GM19467 (cell line): ENCODE measurements around the gene ZNF844.
"Not testable (repeated sequence)": the region's sequence is repeated elsewhere in the genome, so short reads cannot be mapped to it uniquely, and the experiment has no call there.

Experiments
- ATAC-seq: cut with Tn5 transposase; IDR thresholded peaks from one replicate; pipeline ENCODE4 v1.9.1; 2021; ENCODE audit warnings: mild to moderate bottlenecking, moderate library complexity; ENCODE audit not compliant: unreplicated experiment

Gene ZNF844

DNA sequence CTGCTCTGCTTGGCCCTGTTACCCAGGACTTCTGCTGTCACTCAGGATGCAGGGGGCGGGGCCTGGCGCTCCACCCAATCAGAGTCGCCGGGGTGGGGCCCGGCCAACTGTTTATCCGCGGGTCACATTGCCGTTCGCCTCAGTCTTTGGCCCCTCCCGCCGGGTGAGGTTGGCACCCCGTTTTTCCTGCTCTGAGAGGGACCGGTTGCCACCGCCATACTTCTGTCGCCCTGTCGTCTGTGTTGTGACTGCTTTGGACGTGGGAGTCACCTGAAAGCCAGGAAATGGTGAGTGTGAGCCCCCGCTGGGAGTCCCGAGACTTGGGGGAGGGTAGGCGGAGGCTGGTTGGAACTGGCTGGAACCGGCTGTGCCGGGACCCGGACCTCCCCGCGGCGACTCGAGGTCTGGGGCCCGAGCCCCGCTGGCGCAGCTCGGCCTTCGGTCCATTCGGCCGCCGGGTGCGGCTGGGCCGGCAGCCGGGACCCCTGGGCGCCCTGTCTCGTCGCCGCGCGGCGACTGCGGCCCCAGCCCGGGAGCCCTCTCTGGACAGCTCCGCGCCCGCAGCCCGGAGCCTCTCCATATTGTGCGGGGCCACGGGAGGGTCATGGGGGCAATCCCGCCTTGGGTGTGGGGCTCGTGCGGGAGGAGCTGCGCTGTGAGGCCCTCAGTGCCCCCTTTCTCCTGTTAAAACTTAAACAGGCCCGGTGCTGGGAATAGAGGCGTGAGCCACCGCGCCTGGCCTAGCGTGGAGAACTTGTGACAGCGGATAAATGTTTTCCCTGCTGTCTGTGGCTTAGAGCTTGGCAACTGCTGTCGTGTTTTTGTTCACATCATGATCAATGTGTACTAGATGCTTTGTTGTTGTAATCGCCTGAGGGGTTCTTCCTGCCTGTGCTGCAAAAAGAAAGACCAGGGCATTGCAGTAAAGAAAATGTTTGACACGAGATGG lies at the start of gene ZNF844:
Gene ZNF844 (plus strand): TSS at position 142 of the 949 bp plus-strand sequence. CDS start 143 bp downstream, at position 285.
- ATAC-seq: peak; percentile 64

- no peak for ATAC-seq
These were observed 49.3 kb upstream of the ZNF844 start for GRCh38 chr19:12015015-12015752.

DNA sequence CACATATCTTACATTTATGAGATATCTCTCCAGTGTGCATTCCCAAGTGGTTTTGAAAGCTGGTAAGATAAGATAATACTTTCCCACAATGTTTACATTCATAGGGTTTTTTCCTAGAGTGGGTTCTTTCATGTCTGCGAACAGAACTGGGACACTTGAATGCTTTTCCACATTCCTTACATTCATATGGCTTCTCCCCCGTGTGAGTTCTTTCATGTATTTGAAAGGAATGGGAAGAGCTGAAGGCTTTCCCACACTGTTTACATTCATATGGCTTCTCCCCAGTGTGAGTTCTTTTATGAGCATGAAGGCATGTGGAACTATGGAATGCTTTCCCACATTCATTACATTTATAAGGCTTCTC lies 48.8 kb upstream of the ZNF844 start:
- no peak for ATAC-seq

DNA sequence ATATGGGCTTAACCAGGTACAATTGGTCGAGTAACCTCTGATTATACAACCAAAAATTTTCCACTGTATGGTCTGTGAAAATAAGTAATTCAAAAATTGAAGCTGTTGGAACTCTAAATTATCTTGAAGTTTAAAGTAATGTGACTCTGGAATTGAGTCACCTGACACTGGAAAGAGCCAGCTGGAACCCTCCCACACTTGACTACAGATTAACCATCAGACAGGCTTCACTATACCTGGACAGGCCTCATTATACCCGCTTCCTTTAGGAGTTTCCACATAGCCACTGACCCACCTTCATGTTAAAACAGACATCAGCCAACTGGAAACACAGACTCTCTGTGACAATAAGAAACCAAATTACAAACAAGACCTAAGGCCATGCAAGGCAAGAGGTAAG lies 30.3 kb upstream of the ZNF844 start:
- no peak for ATAC-seq

- no peak for ATAC-seq
These were observed 29.9 kb upstream of the ZNF844 start for GRCh38 chr19:12034620-12035019.

DNA sequence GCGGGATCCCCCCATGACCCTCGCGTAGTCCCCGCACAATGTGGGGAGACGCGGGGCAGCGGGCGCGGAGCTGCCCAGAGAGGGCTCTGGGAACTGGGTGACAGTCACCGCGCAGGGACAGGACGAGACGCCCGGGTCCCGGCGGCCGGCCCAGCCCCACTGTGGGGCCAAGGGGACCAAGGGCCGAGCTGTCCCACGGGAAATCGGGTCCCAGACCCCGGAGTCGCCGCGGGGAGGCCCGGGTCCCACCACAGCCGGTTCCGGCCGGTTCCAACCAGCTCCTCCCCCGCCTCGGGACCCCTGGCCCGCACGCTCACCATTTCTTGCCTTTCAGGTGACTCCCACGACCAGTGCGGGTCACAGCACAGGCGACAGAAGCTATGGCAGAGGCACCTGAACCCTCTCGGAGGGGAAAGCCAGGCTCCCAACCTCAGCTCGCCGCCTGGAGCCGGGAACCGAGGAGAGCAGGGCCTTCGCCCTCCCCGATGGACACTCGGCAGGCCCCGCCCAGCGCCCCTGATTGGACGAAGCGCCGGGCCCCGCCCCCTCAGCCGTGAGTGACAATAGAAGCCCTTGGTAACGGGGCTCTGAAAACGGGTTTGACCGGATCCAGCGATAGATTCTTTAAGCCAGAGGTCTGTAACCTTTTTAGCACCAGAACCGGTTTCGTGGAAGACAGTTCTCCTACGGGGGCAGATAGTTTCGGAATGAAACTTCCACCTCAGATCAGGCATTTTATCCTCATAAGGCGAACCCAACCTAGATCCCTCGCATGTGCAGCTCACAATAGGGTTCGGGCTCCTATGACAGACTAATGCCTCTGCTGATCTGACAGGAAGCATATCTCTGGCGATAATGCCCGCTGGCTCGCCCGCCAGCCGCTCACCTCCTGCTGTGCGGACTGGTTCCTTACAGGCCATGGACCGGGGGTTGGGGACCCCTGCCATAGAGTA lies 29.0 kb upstream of the ZNF844 start, which contains the start of gene ZNF433:
Gene ZNF433 (minus strand): TSS at position 460 of the 953 bp plus-strand sequence. CDS start 140 bp downstream, at position 320.
- peak; percentile 85 for ATAC-seq

DNA sequence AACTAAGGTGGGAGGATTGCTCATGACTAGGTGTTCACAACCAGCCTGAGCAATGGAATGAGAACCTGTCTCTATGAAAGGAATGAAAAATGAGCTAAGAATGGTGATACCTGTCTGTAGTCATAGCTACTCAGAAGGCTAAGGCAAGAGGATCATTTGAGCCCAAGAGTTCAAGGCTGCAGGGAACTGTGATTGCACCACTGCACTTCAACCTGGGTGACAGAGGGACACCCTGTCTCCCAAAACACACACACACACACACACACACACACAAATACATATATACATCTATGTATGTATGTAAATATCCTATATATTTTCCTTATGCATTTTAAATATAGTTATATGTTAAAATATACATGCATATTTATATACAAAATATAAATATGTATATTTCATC lies 21.6 kb upstream of the ZNF844 start:
- no peak for ATAC-seq

- ATAC-seq: no peak
These were observed 20.6 kb upstream of the ZNF844 start for GRCh38 chr19:12043752-12044422.

DNA sequence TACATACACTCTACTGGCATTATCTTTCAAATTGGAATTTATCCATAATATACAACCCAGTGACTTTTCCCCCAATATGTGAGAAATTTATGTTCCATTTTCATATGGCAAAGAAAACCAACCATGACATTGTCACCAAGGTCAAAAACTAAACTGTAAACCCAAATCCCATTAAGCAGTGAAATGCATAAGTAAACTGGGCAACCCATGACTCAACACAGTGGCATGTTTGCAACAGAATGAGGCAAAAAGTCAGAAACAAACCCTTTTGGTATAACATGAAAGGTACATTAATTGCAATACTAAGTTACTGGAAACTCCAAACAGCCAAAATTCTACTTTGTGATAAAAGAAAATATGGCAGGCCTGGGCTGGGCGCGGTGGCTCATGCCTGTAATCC lies 16.7 kb upstream of the ZNF844 start:
- no peak for ATAC-seq

DNA sequence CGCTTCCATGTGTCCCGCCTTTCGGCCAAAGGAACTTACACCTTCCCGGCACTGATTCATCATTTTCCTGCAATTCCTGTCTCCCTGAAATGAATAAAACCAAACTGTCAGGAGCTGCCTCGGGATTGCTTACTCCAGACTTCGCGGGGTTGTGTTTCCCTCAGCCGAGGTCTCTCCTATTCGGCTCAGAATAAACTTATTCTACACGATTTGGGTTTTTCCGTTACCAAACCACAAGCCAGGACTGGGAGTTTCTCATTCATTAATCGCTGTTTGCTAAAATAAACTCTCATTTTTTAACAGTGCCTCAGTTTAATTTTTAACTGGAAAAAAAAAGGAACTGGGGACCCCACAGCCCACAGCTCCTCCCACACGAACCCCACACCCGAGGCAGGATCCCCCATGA lies 12.4 kb upstream of the ZNF844 start:
- peak; percentile 12 for ATAC-seq

DNA sequence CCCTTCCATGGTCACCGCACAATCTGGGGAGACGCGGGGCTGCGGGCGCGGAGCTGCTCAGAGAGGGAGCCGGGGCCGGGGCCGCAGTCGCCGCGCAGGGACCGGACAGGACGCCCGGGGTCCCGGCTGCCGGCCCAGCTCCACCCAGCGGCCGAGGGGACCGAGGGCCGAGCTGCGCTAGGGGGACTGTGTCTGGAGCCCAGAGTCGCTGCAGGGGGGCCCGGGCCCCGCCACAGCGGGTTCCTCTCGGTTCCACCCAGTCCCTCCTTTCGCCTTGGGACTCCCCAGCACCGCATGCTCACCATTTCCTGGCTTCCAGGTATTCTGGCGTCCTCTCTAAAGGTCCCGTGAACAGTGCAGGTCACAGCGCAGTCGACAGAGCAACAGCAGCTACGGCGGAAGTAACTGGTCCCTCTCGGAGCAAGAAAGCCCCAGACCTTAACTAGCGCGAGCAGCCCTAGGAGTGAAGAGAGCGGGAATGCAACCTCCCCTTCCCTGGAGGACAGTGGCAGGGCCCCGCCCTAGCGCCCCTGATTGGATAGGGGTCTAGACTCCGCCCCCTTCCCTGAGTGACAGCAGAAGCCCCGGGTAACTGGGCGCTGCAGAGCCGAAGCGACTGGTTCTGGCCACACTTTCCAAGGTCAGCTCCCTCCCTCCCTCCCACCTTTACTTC lies 11.9 kb upstream of the ZNF844 start, which contains the start of gene ZNF878:
Gene ZNF878 (minus strand): TSS at position 465 of the 673 bp plus-strand sequence. CDS start 160 bp downstream, at position 305.
- peak; percentile 75 for ATAC-seq

DNA sequence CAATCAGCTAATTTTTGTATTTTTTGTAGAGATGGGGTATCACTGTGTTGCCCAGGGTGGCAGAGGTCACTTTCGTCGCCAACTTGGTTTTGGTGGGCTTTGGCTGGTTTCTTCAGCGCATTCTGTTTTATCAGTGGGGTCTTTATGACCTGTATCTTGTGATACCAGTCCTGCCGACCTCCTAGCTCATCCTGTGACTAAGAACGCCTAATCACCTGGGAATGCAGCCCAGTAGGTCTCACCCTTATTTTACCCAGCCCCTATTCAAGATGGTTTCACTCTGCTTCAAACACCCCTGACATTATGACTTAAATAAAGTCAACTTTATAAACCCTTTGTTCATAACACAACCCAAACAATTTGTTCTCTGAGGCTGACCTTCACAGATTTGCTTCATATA lies 8.7 kb upstream of the ZNF844 start:
- no peak for ATAC-seq

DNA sequence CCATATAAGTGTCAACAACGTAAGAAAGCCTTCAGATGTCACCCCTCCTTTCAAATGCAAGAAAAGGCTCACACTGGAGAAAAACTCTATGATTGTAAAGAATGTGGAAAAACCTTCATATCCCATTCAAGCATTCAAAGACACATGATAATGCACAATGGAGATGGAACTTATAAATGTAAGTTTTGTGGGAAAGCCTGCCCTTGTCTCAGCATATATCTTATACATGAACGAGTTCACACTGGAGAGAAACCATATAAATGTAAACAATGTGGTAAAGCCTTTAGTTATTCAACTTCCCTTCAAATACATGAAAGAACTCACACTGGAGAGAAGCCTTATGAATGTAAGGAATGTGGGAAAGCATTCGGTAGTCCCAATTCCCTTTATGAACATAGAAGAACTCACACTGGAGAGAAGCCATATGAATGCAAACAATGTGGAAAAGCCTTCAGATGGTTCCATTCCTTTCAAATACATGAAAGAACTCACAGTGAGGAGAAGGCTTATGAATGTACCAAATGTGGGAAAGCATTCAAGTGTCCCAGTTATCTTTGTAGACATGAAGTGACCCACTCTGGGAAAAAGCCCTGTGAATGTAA lies 11.1 kb downstream of the ZNF844 start:
- no peak for ATAC-seq

DNA sequence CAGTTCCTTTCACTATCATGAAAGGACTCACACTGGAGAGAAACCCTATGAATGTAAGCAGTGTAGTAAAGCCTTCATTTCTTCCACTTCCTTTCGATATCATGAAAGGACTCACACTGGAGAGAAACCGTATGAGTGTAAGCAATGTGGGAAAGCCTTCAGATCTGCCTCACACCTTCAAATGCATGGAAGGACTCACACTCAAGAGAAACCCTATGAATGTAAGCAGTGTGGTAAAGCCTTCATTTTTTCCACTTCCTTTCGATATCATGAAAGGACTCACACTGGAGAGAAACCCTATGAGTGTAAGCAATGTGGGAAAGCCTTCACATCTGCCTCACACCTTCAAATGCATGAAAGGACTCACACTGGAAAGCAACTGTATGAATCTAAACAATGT lies 11.8 kb downstream of the ZNF844 start:
- ATAC-seq: not testable (repeated sequence)

- ATAC-seq: no peak
These were observed 12.8 kb downstream of the ZNF844 start for GRCh38 chr19:12077375-12077774.

GRCh38 chr19:12083336-12083735 lies 18.8 kb downstream of the ZNF844 start:
- ATAC-seq: not testable (repeated sequence)

- ATAC-seq: no peak
These were observed 20.7 kb downstream of the ZNF844 start for GRCh38 chr19:12085074-12085818.

DNA sequence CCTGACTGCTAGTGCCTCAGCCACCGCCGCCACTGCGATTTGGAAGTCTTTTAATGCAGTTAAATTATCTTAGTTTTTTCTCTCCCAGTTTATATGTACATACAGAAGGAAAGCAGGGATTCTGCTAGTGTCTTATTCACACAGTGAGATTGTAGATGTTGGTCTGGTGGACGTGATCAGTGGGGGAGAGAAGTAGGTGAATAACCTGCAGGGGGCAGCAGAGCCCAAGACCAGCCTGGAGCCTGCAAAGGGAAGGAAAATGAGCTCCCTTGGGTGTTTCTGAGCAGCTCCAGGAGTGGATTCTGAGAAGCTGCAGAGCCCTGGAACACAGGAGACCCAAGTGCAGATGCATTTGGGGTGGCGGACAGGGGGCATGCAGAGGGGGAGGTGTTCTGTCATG lies 26.3 kb downstream of the ZNF844 start:
- ATAC-seq: no peak
